Muscle of leg (tissue), 11 donors: Measurements from ENCODE around the gene RBKS. TPM values are rescaled to one million over a fixed set of nuclear protein-coding genes. Genes with fewer than 3 reads are reported as not detected.

Source experiments
- DNase-seq: peaks from one replicate; pipeline ENCODE4 v3.0.0; 2013
- H3K27ac ChIP-seq: one replicate; pipeline ENCODE4 v1.5.1; 2013; ENCODE audit warnings: mild to moderate bottlenecking, low read length, control low read depth
- H3K27me3 ChIP-seq: one replicate; pipeline ENCODE4 v1.6.1; 2013; ENCODE audit warnings: low read length; ENCODE audit not compliant: control insufficient read depth, insufficient read depth
- H3K36me3 ChIP-seq: one replicate; pipeline ENCODE4 v1.6.1; 2013; ENCODE audit warnings: low read length; ENCODE audit not compliant: control insufficient read depth, insufficient read depth
- H3K4me1 ChIP-seq: one replicate; pipeline ENCODE4 v1.6.1; 2013; ENCODE audit warnings: low read length; ENCODE audit not compliant: control insufficient read depth, insufficient read depth
- H3K4me3 ChIP-seq: one replicate; pipeline ENCODE4 v1.5.1; 2013; ENCODE audit warnings: low read length, control low read depth
- H3K9me3 ChIP-seq: replicated peaks from 2 replicates; pipeline ENCODE4 v1.6.1; 2013; ENCODE audit warnings: low read depth, low read length; ENCODE audit not compliant: control insufficient read depth
- WGBS: methylation state at CpG from one replicate; pipeline ENCODE4 v1.1.5; 2013; ENCODE audit warnings: missing lambda C conversion rate; ENCODE audit not compliant: insufficient coverage; 5-methylcytosine and 5-hydroxymethylcytosine counted together
- polyA plus RNA-seq, 8 donors: library from polyadenylated mRNA; unstranded; fragments of 120-200 nt; gene quantifications; one replicate each; pipeline versions ENCODE4 v1.2.1 to v1.2.3, GENCODE V29; 2013; ENCODE audit warnings: inconsistent platforms in 1 of 8, low replicate concordance in 1 of 8; ENCODE audit not compliant: insufficient read length in 8 of 8, insufficient read depth in 1 of 8
- total RNA-seq: library from RNA; stranded (reverse); fragments of 120-200 nt; gene quantifications from one replicate; pipeline ENCODE4 v1.2.4, GENCODE V29; 2013

The RBKS gene
- total and polyA plus RNA-seq, 9 donors: 0.56 to 1.4 (median 0.87) TPM

DNA sequence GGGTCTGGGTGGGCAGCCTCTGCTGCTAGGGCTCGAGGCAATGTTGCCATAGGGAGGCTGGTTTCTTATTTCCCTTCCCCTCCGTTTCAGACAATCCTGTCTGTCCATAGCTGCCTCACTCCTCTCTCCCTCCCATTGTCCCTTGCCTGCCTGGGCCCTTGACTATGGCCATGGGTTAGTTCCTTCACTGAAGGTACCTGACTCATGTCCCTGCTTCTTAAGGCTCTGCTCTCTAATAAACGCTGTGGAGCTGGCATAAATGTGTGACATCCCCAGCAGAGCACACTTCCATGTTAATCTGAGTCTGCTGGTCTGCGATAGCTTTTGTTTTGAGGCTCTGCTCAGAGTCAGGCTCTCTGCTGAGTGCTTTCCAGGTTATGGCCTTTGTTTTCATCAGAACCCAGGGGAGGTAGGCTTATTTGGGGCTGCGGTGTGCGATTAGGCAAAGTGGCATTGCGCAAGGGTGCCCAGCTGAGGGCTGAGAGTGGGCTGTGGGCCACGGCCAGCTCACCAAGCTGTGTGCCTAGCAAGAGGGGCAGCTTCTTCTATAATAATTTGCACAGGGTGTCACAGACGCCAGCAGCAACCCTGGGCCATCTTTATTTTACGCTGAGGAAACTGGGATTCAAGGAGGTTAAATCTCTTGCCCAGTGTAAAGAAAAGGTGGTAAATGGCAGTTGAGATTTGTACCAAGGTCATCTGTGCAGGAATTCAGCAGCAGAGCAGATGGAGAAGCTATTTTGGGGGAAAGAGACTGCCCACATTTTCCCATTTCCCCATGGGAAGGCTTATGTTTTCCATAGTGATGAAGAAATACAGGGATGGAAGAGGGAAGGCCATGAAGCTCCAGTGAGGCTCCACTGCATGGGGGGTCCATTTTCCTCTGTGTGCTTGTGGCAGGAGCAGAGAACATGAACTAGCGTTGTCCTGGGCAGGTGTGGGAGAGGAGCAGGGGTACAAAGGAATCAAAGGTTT is 93.1 kb downstream of the RBKS start:
- 72% methylated on average over 10 of the region's 11 CpGs for WGBS
- Histone ChIP-seq H3K4me3 (no peak overlapping the region), H3K9me3 (no peaks in the 10 kb centered on the region), H3K27me3 (no peaks in the 10 kb centered on the region), H3K36me3 (no peaks in the 10 kb centered on the region), H3K27ac (peak overlapping the region; percentile 21), H3K4me1 (peaks cover 22% of the 10 kb centered on the region)
- no peak for DNase-seq

DNA sequence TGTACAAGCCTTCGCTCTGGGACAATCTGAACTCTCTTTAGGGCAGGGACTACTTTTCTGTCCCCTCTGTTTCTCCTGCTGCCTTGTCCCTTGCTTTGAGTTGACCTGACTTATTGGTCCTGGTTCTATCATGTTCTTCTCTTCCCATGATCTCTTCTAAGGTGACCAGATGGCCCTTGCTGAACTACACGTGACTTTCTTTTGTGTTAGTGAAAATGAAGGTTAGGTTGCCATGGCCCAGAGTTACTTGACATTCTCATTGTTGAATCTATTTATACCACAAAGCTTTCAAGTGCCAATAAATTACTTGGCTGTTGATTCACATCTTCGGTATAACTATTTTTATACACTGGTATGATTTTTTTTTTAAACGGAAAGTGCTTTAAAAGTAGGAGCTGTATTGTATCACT is 94.3 kb downstream of the RBKS start:
- DNase-seq: peak; percentile 27
- whole genome bisulfite sequencing: 100% methylated on average over 1 of the region's 4 CpGs
- Histone ChIP-seq H3K4me3 (no peak overlapping the region), H3K36me3 (no peaks in the 10 kb centered on the region), H3K4me1 (peaks cover 22% of the 10 kb centered on the region), H3K27ac (peak overlapping the region; percentile 23), H3K9me3 (no peaks in the 10 kb centered on the region), H3K27me3 (no peaks in the 10 kb centered on the region)

DNA sequence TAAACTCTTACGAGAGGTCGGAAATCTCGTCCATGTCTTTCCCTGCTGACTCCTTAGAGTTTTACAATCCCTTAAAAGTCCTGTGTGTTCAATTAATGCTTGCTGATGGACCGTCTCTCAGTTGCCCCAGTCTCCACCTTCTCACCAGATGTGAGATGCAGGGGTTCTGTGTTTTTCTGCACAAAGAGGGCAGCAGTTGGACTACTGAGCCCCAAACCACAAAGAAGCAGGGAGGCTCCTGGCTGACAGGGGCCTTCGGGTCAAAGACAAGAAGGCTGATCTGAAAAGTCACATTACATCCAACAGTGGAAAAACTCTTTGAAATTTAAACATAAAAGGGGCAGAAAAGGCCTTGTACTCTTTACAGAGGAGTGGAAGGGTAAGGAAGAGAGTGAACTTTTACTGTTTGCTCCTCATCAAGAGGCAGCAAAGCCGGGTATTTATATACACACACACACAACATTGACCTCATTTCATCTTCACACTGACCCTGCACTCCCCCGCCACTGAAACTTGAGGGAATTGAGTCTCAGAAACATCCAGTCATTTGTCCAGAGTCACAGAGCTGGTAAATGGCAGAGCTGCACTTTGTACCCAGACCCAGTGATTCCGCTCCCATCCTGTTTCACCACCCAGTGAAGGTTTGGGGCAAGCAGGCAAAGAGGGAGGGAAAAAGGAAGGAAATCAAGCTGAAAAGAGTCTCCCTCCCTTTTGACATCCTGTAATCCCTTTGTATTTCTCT is 94.9 kb downstream of the RBKS start:
- H3K4me1 ChIP-seq: peaks cover 22% of the 10 kb centered on the region
- DNase-seq: no peak
- no peaks in the 10 kb centered on the region for H3K36me3 ChIP-seq

DNA sequence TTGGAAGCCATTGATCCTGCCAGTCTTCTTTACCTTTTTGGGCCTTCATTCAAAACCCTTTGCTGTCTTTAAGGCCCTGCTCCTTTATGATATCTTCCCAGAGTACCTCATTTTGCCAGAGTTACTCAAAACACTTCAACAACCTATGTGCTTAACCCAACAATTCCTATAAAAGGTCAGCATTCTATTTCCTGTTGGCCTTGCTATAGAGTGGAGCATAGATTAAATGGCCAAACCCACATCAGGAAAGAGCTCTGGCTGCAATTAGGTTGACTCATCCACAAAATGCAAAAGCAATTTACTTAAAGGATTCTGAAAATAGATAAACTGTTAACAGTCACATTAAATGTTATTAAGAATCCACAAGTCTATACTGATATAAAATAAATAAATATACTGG is 97.4 kb downstream of the RBKS start:
- Histone ChIP-seq H3K4me1 (peaks cover 16% of the 10 kb centered on the region), H3K4me3 (no peak overlapping the region), H3K36me3 (no peaks in the 10 kb centered on the region), H3K9me3 (no peaks in the 10 kb centered on the region), H3K27ac (no peak overlapping the region), H3K27me3 (no peaks in the 10 kb centered on the region)
- no peak for DNase-seq

More for the DNA sequence above, 94.9 kb downstream of the RBKS start:
- H3K27me3 ChIP-seq: no peaks in the 10 kb centered on the region
- WGBS: 90% methylated on average over 4 of the region's 8 CpGs
- no peaks in the 10 kb centered on the region for H3K9me3 ChIP-seq
- peak overlapping the region; percentile 23 for H3K27ac ChIP-seq
- H3K4me3 ChIP-seq: no peak overlapping the region

DNA sequence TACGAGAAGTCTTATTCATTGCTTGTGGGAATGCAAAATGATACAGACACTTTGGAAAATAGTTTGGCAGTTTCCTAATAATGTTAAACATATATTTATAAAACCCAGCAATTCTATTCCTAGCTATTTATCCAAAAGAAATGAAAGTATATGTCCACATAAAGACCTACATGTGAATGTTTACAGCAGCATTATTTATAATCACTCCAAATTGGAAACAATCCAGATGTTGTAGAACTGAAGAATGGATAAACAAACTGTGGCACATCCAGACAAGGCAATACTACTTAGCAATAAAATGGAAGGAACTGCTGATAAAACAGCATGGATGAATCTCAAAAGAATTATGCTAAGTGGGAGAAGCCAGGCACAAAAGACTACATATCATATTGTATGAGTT is 99.4 kb downstream of the RBKS start:
- Histone ChIP-seq H3K4me1 (peaks cover 4% of the 10 kb centered on the region), H3K27ac (no peak overlapping the region), H3K36me3 (no peaks in the 10 kb centered on the region), H3K9me3 (no peaks in the 10 kb centered on the region), H3K4me3 (no peak overlapping the region), H3K27me3 (no peaks in the 10 kb centered on the region)
- no CpG with 5 or more reads among the region's 1 CpG for WGBS
- DNase-seq: no peak

DNA sequence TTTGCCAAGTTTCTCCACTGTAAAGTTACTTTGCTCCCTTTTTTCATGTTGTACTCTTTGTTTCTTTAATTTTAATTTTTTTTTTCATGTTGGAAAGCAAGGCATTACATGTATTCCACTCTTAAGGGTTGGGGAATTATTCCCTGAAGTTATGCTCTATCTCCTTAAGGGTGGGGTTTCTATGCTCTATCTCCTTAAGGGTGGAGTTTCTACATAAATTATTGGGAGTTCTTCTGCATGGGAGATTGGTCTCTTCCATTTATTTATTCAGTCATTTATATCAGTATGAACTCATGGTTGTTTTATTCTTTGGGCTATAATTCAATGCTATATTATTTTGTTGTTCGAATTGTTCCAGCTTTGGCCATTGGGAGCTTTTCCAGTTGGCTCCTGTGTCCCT is 107.5 kb downstream of the RBKS start:
- 83% methylated on average over 1 of the region's 1 CpG for WGBS
- no peak for DNase-seq
- no peak overlapping the region for H3K27ac ChIP-seq
- H3K36me3 ChIP-seq: peaks cover 3% of the 10 kb centered on the region
- H3K27me3 ChIP-seq: no peaks in the 10 kb centered on the region
- no peaks in the 10 kb centered on the region for H3K9me3 ChIP-seq
- H3K4me1 ChIP-seq: no peaks in the 10 kb centered on the region
- no peak overlapping the region for H3K4me3 ChIP-seq

DNA sequence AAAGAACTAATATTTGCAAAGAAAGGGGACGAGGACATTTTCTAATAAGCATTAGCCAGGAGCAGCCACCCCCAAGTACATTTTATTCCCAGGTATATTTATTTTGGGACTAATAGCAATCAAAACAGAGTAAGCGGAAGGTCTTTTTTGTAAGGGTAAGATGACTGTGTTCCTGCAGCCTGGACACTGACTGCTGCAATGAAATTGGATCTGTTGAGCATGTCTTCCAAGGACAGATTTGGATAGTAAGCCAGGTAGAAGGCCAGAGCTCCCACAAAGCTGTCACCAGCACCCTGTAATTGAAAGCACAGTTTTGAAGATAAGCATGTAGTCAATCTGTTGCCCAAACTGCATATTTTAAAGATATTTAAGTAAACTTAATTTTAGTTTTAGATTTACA is 108.7 kb downstream of the RBKS start:
- no peaks in the 10 kb centered on the region for H3K4me1 ChIP-seq
- H3K27me3 ChIP-seq: no peaks in the 10 kb centered on the region
- no peak for DNase-seq
- peaks cover 6% of the 10 kb centered on the region for H3K36me3 ChIP-seq
- no CpG with 5 or more reads among the region's 2 CpGs for WGBS
- H3K9me3 ChIP-seq: no peaks in the 10 kb centered on the region
- no peak overlapping the region for H3K27ac ChIP-seq
- H3K4me3 ChIP-seq: no peak overlapping the region

DNA sequence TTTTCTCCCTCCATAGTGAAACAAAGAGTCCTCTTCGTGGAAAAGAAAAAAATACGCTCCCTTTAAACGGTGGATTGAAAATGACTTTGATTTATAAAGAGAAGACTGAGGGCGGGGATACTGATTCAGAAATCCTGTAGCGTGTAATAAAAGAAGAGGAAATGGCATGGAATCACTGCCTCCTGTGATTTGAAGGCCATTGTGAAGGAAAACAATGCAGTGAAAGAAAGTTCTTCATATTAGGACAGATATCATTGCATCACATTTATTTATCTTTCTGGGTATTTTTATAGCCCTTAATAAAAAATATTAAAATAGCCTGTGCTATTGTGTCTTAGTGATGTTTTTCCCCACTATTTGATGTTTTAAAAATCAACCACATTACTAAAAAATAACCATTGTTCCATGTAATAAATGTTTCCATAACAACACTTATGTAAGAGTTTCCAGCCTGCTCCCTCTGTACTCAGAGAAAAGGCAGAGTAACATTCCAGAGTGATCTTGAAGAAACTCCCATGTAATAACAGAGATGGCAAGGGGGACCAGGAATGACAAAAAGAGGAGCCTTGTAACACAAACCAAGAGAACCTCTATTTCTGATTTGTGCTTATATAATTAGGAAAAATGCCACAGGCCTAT is 110.7 kb downstream of the RBKS start:
- 47% methylated on average over 3 of the region's 5 CpGs for WGBS
- no peak overlapping the region for H3K4me3 ChIP-seq
- no peaks in the 10 kb centered on the region for H3K27me3 ChIP-seq
- no peak for DNase-seq
- no peaks in the 10 kb centered on the region for H3K4me1 ChIP-seq
- peaks cover 9% of the 10 kb centered on the region for H3K36me3 ChIP-seq
- peak overlapping the region; percentile 59 for H3K27ac ChIP-seq
- H3K9me3 ChIP-seq: no peaks in the 10 kb centered on the region

DNA sequence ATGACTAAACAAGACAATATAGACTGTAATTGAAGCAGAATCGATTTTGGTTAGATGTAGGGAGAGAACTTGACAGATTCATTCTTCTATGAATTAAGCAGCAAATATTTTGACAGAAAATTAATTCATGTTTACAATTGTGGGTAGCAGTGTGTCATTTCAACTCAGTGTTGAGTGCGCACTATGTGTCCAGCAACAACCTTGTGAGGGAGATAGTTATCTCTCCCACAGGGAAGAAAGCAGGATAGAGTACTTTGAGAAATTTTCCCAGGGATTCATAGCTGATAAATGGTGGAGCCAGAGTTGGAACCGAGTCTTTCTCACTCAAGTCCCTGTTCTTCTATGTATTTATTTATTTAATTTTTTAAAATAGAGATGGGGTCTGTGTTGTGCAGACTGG is 113.5 kb downstream of the RBKS start:
- Histone ChIP-seq H3K4me1 (peaks cover 3% of the 10 kb centered on the region), H3K36me3 (peaks cover 13% of the 10 kb centered on the region), H3K9me3 (no peaks in the 10 kb centered on the region), H3K27me3 (no peaks in the 10 kb centered on the region), H3K27ac (no peak overlapping the region), H3K4me3 (no peak overlapping the region)
- no peak for DNase-seq
- WGBS: no CpG with 5 or more reads among the region's 3 CpGs

DNA sequence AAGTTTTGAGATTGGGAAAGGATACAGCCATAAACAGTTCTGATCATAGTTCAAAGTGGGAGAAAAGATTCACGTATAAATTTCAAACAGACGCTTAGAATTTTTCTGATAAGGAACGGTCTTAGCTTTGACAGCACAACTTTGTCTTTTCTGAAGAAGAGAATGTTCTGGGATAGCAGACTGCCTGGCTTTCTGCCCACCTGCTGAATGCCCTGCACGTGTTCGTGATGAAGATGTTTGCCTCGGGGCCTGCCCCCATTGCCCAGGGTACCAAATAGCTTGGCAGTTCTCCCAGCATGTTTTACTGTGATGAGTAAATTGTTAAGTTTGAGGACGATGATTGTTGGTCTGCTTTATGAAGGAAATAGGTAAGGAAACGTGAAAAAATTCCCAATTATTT is 114.1 kb downstream of the RBKS start:
- H3K27me3 ChIP-seq: no peaks in the 10 kb centered on the region
- peaks cover 13% of the 10 kb centered on the region for H3K36me3 ChIP-seq
- DNase-seq: no peak
- no peaks in the 10 kb centered on the region for H3K9me3 ChIP-seq
- peaks cover 4% of the 10 kb centered on the region for H3K4me1 ChIP-seq
- no peak overlapping the region for H3K4me3 ChIP-seq
- H3K27ac ChIP-seq: no peak overlapping the region
- WGBS: 87% methylated on average over 6 of the region's 8 CpGs
